AG09309 (cell line): ENCODE measurements around the gene NOX4.
A peak's percentile ranks its signal among the peaks of the same experiment; 100 is the strongest.
"Not testable (repeated sequence)": the region's sequence is repeated elsewhere in the genome, so short reads cannot be mapped to it uniquely, and the experiment has no call there.

Source experiments
- DNase-seq: peaks from one replicate; pipeline ENCODE4 v3.0.0-alpha.2; 2010; ENCODE audit warnings: low read depth
- H3K4me3 ChIP-seq: 2 replicates; pipeline ENCODE4 v1.5.1; 2011; ENCODE audit warnings: mild to moderate bottlenecking, low read depth, low read length, moderate library complexity; ENCODE audit not compliant: control insufficient read depth
- TF ChIP-seq, protein P1 (sequence below): IDR thresholded peaks from 2 replicates; pipeline ENCODE4 v1.5.1; 2011; ENCODE audit warnings: mild to moderate bottlenecking, low read depth, low read length, inconsistent platforms; ENCODE audit not compliant: insufficient read depth, control insufficient read depth; ENCODE audit errors: missing control alignments

NOX4 gene

DNA sequence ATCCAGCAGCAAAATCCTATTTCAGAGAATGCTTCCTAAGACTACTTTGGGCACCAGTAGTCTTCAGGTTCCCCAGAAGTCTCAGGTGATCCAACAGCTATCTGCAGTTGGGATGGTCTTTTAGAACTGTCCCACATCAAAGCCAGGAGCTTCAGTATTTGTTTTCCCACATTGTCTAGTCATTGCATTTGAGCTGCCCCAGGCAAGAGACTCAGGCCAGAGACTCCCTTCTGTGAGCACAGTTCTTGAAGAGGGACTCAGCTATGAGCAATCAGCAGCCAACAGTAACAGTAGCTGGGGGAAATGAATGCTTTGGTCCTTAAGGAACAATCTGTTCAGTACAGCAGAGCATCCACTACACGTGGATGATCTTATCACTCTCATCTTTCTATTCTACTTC, 188.1 kb downstream of the NOX4 start:
- H3K4me3 ChIP-seq, DNase-seq: not testable (repeated sequence)

DNA sequence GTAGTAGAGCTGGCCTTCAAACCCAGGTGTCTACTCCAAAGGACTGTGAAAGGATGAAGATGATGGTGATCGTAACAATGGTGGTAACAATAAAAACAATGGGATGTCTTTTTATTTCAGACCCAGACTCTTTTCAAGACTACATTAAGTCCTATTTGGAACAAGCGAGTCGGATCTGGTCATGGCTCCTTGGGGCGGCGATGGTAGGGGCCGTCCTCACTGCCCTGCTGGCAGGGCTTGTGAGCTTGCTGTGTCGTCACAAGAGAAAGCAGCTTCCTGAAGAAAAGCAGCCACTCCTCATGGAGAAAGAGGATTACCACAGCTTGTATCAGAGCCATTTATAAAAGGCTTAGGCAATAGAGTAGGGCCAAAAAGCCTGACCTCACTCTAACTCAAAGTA, 196.2 kb downstream of the NOX4 start:
- not testable (repeated sequence) for DNase-seq, H3K4me3 ChIP-seq

GRCh38 chr11:89293965-89294679, 197.1 kb downstream of the NOX4 start:
- DNase-seq, result no peak
- TF ChIP-seq, protein P1, sequence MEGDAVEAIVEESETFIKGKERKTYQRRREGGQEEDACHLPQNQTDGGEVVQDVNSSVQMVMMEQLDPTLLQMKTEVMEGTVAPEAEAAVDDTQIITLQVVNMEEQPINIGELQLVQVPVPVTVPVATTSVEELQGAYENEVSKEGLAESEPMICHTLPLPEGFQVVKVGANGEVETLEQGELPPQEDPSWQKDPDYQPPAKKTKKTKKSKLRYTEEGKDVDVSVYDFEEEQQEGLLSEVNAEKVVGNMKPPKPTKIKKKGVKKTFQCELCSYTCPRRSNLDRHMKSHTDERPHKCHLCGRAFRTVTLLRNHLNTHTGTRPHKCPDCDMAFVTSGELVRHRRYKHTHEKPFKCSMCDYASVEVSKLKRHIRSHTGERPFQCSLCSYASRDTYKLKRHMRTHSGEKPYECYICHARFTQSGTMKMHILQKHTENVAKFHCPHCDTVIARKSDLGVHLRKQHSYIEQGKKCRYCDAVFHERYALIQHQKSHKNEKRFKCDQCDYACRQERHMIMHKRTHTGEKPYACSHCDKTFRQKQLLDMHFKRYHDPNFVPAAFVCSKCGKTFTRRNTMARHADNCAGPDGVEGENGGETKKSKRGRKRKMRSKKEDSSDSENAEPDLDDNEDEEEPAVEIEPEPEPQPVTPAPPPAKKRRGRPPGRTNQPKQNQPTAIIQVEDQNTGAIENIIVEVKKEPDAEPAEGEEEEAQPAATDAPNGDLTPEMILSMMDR, result no peak
- peak overlapping the region; percentile 24 for H3K4me3 ChIP-seq

GRCh38 chr11:89288004-89288403, 203.2 kb downstream of the NOX4 start:
- not testable (repeated sequence) for DNase-seq, H3K4me3 ChIP-seq

DNA sequence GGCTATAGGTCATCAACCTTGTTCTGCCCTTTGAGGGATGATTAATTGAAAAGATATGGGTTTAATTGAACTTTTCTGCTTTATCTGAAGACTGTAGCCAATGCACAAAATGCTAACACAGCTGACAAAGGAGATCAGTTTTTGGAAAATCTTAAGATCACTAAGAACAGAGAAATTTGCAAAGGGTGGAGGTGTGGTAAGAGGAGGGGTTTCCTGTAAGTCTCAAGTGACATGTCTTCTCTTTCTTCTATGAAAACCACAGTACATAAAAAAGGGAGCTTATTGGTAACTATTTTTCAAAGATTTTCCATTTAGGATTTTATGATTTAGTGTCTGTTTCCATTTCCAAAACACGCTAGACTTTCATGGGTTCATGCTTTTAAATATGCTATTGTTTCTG, 204.6 kb downstream of the NOX4 start:
- DNase-seq, H3K4me3 ChIP-seq: not testable (repeated sequence)

GRCh38 chr11:89281032-89281677, 210.0 kb downstream of the NOX4 start:
- not testable (repeated sequence) for DNase-seq, H3K4me3 ChIP-seq

DNA sequence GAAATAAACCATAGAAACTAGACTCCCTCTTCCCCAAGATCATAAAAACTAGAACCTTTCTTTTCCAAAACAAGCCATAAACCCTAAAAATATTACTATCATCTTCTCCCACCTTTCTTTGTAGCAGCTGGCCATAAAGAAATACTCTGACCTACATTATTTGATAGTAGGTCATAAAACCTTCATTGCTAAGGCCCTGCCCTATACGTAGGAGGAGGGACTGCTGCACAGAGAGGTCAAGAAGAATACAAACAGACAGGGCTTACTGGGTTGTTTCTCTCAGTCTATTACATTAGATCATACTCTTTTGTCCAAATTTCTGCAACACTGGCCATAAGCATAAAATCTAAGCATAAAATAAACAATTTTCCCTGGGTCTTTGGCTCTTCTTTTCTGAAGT, 212.0 kb downstream of the NOX4 start:
- DNase-seq, result no peak
- no peak overlapping the region for H3K4me3 ChIP-seq
- TF ChIP-seq, protein P1, result no peak

GRCh38 chr11:89275966-89276365, 215.2 kb downstream of the NOX4 start:
- H3K4me3 ChIP-seq, result no peak overlapping the region
- DNase-seq, result no peak
- TF ChIP-seq, protein P1, result no peak
